Measurements from ENCODE around the gene INF2. TPM values are rescaled to one million over a fixed set of nuclear protein-coding genes. Genes with fewer than 3 reads are reported as not detected.

The INF2 gene
- total RNA-seq, 1 experiment from 2014 or later: 58.3 TPM

DNA sequence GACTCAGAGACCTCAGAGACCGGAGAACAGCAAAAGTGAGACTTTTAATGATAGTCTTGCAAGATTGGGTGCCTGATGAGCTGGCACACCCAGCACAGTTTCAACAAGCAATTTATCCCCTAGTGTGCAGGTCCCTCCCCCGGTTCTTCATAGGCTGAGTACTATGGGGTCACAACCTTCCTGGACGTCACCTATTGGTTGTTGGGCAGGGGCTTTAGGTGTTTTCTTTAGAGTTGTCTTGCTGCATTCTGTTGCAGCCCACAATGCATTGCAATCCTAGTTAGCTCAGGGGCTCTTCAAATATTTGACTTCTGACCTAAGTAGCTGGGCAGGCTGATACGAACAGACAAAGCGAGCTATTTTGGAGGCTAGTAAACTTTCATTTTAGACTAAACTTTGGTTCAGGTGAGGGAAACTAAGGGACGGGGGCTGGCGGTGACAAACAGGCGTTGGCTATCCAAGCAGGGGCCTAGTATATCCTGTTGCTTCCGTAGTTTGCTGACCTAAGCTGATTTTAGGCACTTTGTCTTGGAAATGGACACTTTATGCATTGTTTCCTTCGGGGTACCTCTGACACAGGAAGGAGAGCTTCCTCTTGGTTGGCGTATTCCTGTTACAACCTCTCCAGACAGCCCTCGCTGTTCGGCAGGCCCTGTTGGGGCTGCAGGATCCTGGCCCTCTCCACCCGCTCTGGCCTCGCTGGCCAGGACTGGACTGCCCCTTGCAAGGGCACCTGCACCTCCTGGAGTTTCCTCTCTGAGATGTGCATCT, 77.6 kb downstream of the INF2 start:
- no peak overlapping the region for H3K23ac ChIP-seq (ENCODE audit: insufficient read length, low read depth, low read length)
- no peak overlapping the region for H2BK20ac ChIP-seq (ENCODE audit: low read depth, low read length, poor library complexity, severe bottlenecking)
- no peak overlapping the region for H2BK15ac ChIP-seq (ENCODE audit: low read depth, low read length)
- H3K4me3 Mint-ChIP-seq: peak overlapping the region in 1 of 2 experiments; percentile 34; a peak in 4 of 5 replicates
- H3K27ac Mint-ChIP-seq: peak overlapping the region in 1 of 3 experiments; percentile 80; a peak in 1 of 7 replicates
- no peak overlapping the region for H4K8ac ChIP-seq (replicated peaks; ENCODE audit: insufficient read length, low read depth, low read length)
- no peak overlapping the region for H4K91ac ChIP-seq (ENCODE audit: insufficient read length, low read depth, low read length)
- no peak overlapping the region for H2AK5ac ChIP-seq (ENCODE audit: insufficient read length, low read length)
- no peak overlapping the region for H3K4ac ChIP-seq (ENCODE audit: low read depth, low read length)
- H3K9me3 ChIP-seq (ENCODE audit: control insufficient read depth, low read depth, low read length): no peaks in the 10 kb centered on the region
- H4K20me1 ChIP-seq (ENCODE audit: control insufficient read depth, insufficient read depth, insufficient read length): no peaks in the 10 kb centered on the region
- H2AFZ ChIP-seq (ENCODE audit: low read length): no peak overlapping the region
- no peaks in the 10 kb centered on the region for H3K79me2 ChIP-seq (ENCODE audit: insufficient read depth, low read length)
- TF ChIP-seq, protein P1, sequence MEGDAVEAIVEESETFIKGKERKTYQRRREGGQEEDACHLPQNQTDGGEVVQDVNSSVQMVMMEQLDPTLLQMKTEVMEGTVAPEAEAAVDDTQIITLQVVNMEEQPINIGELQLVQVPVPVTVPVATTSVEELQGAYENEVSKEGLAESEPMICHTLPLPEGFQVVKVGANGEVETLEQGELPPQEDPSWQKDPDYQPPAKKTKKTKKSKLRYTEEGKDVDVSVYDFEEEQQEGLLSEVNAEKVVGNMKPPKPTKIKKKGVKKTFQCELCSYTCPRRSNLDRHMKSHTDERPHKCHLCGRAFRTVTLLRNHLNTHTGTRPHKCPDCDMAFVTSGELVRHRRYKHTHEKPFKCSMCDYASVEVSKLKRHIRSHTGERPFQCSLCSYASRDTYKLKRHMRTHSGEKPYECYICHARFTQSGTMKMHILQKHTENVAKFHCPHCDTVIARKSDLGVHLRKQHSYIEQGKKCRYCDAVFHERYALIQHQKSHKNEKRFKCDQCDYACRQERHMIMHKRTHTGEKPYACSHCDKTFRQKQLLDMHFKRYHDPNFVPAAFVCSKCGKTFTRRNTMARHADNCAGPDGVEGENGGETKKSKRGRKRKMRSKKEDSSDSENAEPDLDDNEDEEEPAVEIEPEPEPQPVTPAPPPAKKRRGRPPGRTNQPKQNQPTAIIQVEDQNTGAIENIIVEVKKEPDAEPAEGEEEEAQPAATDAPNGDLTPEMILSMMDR (conservative IDR thresholded peaks at IDR 0.05): no peak
- no peaks in the 10 kb centered on the region for H3K4me1 ChIP-seq (ENCODE audit: insufficient read depth, low read length)
- peaks cover 29 to 47% (median 43%) of the 10 kb centered on the region in 3 experiments for H3K36me3 Mint-ChIP-seq (ENCODE audit: insufficient read depth in 1 of 3, low read depth in 3 of 3)
- no peak overlapping the region for H2BK12ac ChIP-seq (ENCODE audit: insufficient read length, low read depth, low read length)
- no peak overlapping the region for H2BK120ac ChIP-seq (ENCODE audit: low read depth, low read length, poor library complexity, severe bottlenecking)
- peaks cover 15 to 21% of the 10 kb centered on the region in 2 experiments for H3K4me1 Mint-ChIP-seq
- no peak overlapping the region for H3T11ph ChIP-seq (ENCODE audit: low read length)
- no peak overlapping the region for H4K5ac ChIP-seq (ENCODE audit: insufficient read length, low read depth, low read length)
- H3K14ac ChIP-seq (ENCODE audit: insufficient read depth, low read length): no peak overlapping the region
- no peak overlapping the region for H3K9ac ChIP-seq (ENCODE audit: extremely low read depth, insufficient read length, low read length)
- WGBS (ENCODE audit: extremely low coverage, insufficient read length, low lambda C conversion rate): no CpG with 5 or more reads among the region's 15 CpGs
- no peaks in the 10 kb centered on the region for H3K27me3 ChIP-seq (ENCODE audit: insufficient read depth, low read length)
- no peak overlapping the region for H3K56ac ChIP-seq (ENCODE audit: insufficient read length, low read depth, low read length)
- H3K23me2 ChIP-seq (ENCODE audit: insufficient read length, low read depth, low read length, poor library complexity, severe bottlenecking): peaks cover 2% of the 10 kb centered on the region
- H3K4me2 ChIP-seq (ENCODE audit: insufficient read depth, insufficient read length, low read length): no peak overlapping the region
- DNase-seq: no peak
- H3K27ac ChIP-seq (ENCODE audit: insufficient read length, low read depth, low read length): no peak overlapping the region
- H3K27me3 Mint-ChIP-seq (ENCODE audit: low read depth): no peaks in the 10 kb centered on the region; the same call in 1 of the 2 replicates
- no peak overlapping the region for H3K18ac ChIP-seq (ENCODE audit: insufficient read length, low read depth, low read length)
- no peak overlapping the region for H2BK5ac ChIP-seq (ENCODE audit: insufficient read length, low read length)
- no peaks in the 10 kb centered on the region for H3K79me1 ChIP-seq (ENCODE audit: insufficient read depth, low read depth, low read length, poor library complexity, severe bottlenecking)
- peaks cover 10 to 14% of the 10 kb centered on the region in 2 experiments for H3K9me3 Mint-ChIP-seq

Measured in H9 (cell line).